ENCODE measurements around the gene PSMG3.

The PSMG3 gene

GRCh38 chr7:1595636-1596035 is 25.8 kb upstream of the PSMG3 start:
- Mint-ChIP-seq H3K9me3 (no peaks in the 10 kb centered on the region), H3K4me3 (no peak overlapping the region), H3K27me3 (ENCODE audit: low read depth, poor library complexity) (peaks cover 21% of the 10 kb centered on the region), H3K27ac (no peak overlapping the region), H3K36me3 (ENCODE audit: low read depth) (no peaks in the 10 kb centered on the region), H3K4me1 (peaks cover 24% of the 10 kb centered on the region)
- TF ChIP-seq CTCF (IDR thresholded peaks at IDR 0.05), result no peak
- no peak for DNase-seq

GRCh38 chr7:1595027-1595426 is 25.2 kb upstream of the PSMG3 start:
- no peaks in the 10 kb centered on the region for H3K36me3 Mint-ChIP-seq (ENCODE audit: low read depth)
- TF ChIP-seq CTCF (IDR thresholded peaks at IDR 0.05), result no peak
- H3K9me3 Mint-ChIP-seq, result no peaks in the 10 kb centered on the region
- H3K4me1 Mint-ChIP-seq, result peaks cover 26% of the 10 kb centered on the region
- DNase-seq, result no peak
- H3K4me3 Mint-ChIP-seq, result no peak overlapping the region
- H3K27me3 Mint-ChIP-seq (ENCODE audit: low read depth, poor library complexity), result peaks cover 22% of the 10 kb centered on the region
- no peak overlapping the region for H3K27ac Mint-ChIP-seq

- DNase-seq, result no peak
- H3K4me3 Mint-ChIP-seq, result no peak overlapping the region
- peaks cover 26% of the 10 kb centered on the region for H3K27me3 Mint-ChIP-seq (ENCODE audit: low read depth, poor library complexity)
- H3K27ac Mint-ChIP-seq, result no peak overlapping the region
- no peaks in the 10 kb centered on the region for H3K36me3 Mint-ChIP-seq (ENCODE audit: low read depth)
- peaks cover 7% of the 10 kb centered on the region for H3K9me3 Mint-ChIP-seq
- TF ChIP-seq CTCF (IDR thresholded peaks at IDR 0.05), result no peak
- peaks cover 26% of the 10 kb centered on the region for H3K4me1 Mint-ChIP-seq
These were observed 24.1 kb upstream of the PSMG3 start for GRCh38 chr7:1593904-1594421.

- Mint-ChIP-seq H3K27me3 (ENCODE audit: low read depth, poor library complexity) (peaks cover 26% of the 10 kb centered on the region), H3K9me3 (peaks cover 11% of the 10 kb centered on the region), H3K4me1 (peaks cover 27% of the 10 kb centered on the region), H3K4me3 (no peak overlapping the region), H3K27ac (no peak overlapping the region), H3K36me3 (ENCODE audit: low read depth) (peaks cover 1% of the 10 kb centered on the region)
- peak; percentile 38 for TF ChIP-seq CTCF (IDR thresholded peaks at IDR 0.05)
- no peak for DNase-seq
These were observed 23.4 kb upstream of the PSMG3 start for GRCh38 chr7:1593091-1593866.

GRCh38 chr7:1592299-1592871 is 22.6 kb upstream of the PSMG3 start:
- H3K4me3 Mint-ChIP-seq, result no peak overlapping the region
- H3K27me3 Mint-ChIP-seq (ENCODE audit: low read depth, poor library complexity), result peaks cover 26% of the 10 kb centered on the region
- no peak overlapping the region for H3K27ac Mint-ChIP-seq
- TF ChIP-seq CTCF (IDR thresholded peaks at IDR 0.05), result no peak
- peaks cover 5% of the 10 kb centered on the region for H3K36me3 Mint-ChIP-seq (ENCODE audit: low read depth)
- H3K4me1 Mint-ChIP-seq, result peaks cover 31% of the 10 kb centered on the region
- H3K9me3 Mint-ChIP-seq, result peaks cover 15% of the 10 kb centered on the region
- no peak for DNase-seq

Measured in nephron progenitor cell (in vitro differentiated cells).